Esophagus squamous epithelium (tissue), 5 donors: ENCODE results near the gene FARP2. TPM values are rescaled to one million over a fixed set of nuclear protein-coding genes. Genes with fewer than 3 reads are reported as not detected.
"Not testable (repeated sequence)": the region's sequence is repeated elsewhere in the genome, so short reads cannot be mapped to it uniquely, and the experiment has no call there.

Experiments
- DNase-seq: peaks from one replicate; lab custom pipeline; 2025; lab: John Stamatoyannopoulos, UW
- H3K27ac ChIP-seq, 4 donors: fragments of 200-600 bp; sonication (generic); one replicate each; pipeline ENCODE4 v1.5.1; 2016 to 2019; ENCODE audit warnings: mild to moderate bottlenecking in 1 of 4
- H3K27me3 ChIP-seq, 4 donors: fragments of 200-600 bp; sonication (generic); 1 replicate in 3 of 4; 2 replicates in 1 of 4; pipeline versions ENCODE4 v1.5.1 to v1.6.0; 2017 to 2021; ENCODE audit warnings: antibody characterized with exemption in 1 of 4
- H3K36me3 ChIP-seq, 3 donors: fragments of 200-600 bp; sonication (generic); one replicate each; pipeline ENCODE4 v1.5.1; 2016 to 2019
- H3K4me1 ChIP-seq, 3 donors: fragments of 200-600 bp; sonication (generic); one replicate each; pipeline ENCODE4 v1.5.1; 2017 to 2019
- H3K4me3 ChIP-seq, 4 donors: fragments of 200-600 bp; sonication (generic); 1 replicate in 3 of 4; 2 replicates in 1 of 4; pipeline ENCODE4 v1.5.1; 2016 to 2019; ENCODE audit warnings: mild to moderate bottlenecking in 2 of 4, moderate library complexity in 1 of 4
- H3K9me3 ChIP-seq, 3 donors: fragments of 200-600 bp; sonication (generic); one replicate each; pipeline ENCODE4 v1.5.1; 2016 to 2019
- CTCF ChIP-seq, 6 experiments: fragments of 450-650 bp in 4 of 6; fragments of 200-600 bp in 2 of 6; sonication (generic) in 2 of 6; IDR thresholded peaks; one replicate each; pipeline ENCODE4 v1.5.1; 2016 to 2019; ENCODE audit warnings: antibody characterized with exemption in 6 of 6, mild to moderate bottlenecking in 4 of 6, moderate library complexity in 4 of 6
- POLR2A ChIP-seq, 4 donors: fragments of 450-650 bp; IDR thresholded peaks; one replicate each; pipeline ENCODE4 v1.6.1; 2017; ENCODE audit warnings: antibody characterized with exemption in 4 of 4, mild to moderate bottlenecking in 4 of 4, moderate library complexity in 3 of 4
- WGBS, 2 donors: methylation state at CpG; one replicate each; pipeline ENCODE4 v1.1.5; 2018; 5-methylcytosine and 5-hydroxymethylcytosine counted together
- intact Hi-C: fragments of 100-400 bp; cut with DNase I; formaldehyde crosslinking; loops from one replicate; pipeline ENCODE4 v1.15.0; 2022
- total RNA-seq, 4 donors: library from RNA; depleted of rRNA; stranded (reverse); fragments of >200 nt; gene quantifications; one replicate each; pipeline ENCODE4 v1.1.0, GENCODE V29; 2016
- donor health status: DM: yes; HTN: yes; CAD: no.

FARP2 gene
- total RNA-seq, 4 donors from 2014 or later: 20.8 to 41.8 (median 37.1) TPM

DNA sequence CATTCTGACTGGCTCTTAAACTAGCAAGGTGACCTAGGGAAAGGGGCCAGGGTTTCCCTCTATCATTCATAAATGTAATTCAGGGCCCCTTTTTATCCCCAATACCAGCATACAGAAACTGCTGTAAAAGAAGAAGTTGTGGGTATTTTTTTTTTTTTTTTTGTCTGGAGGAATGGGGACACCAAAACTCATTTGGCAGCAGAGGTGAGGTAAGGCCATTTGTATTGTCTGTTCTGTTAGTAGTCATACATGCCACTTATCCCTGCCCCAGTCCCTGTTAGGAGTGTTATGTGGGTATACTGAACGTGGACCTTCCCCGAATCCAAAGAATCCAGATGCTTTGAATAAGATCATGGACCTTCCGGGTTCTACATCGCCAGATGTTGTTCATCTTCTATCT lies 38.7 kb upstream of the FARP2 start:
- no peak for DNase-seq

GRCh38 chr2:241318830-241319229 lies 37.3 kb upstream of the FARP2 start:
- DNase-seq, H3K36me3 ChIP-seq, intact Hi-C loops, H3K4me3 ChIP-seq, H3K27me3 ChIP-seq, H3K9me3 ChIP-seq, H3K27ac ChIP-seq: not testable (repeated sequence)
- H3K4me1 ChIP-seq: peaks cover 10 to 81% (median 52%) of the 10 kb centered on the region in 3 donors
- 84% methylated on average over 4 to 6 of the region's 6 CpGs for WGBS, 2 donors

More for the DNA sequence above, 38.7 kb upstream of the FARP2 start:
- Histone ChIP-seq H3K4me1 (peaks cover 12 to 81% (median 52%) of the 10 kb centered on the region in 3 donors), H3K36me3 (peaks cover 0 to 5% (median 0%) of the 10 kb centered on the region in 3 donors), H3K27me3 (no peaks in the 10 kb centered on the region), H3K9me3 (no peaks in the 10 kb centered on the region), H3K4me3 (peak overlapping the region in 3 of 4 donors; percentile 83 to 93 (median 87)), H3K27ac (peak overlapping the region; percentile 95 to 100 (median 100))
- 43 to 51% methylated on average over 3 to 4 of the region's 4 CpGs for WGBS, 2 donors
- intact Hi-C loops: no loop called here
- no peak for TF ChIP-seq POLR2A (IDR thresholded peaks at IDR 0.05)
- no peak for TF ChIP-seq CTCF (IDR thresholded peaks at IDR 0.05)

GRCh38 chr2:241320394-241320793 lies 35.7 kb upstream of the FARP2 start:
- Histone ChIP-seq H3K27me3 (no peaks in the 10 kb centered on the region), H3K36me3 (peaks cover 0 to 18% (median 0%) of the 10 kb centered on the region in 3 donors), H3K9me3 (no peaks in the 10 kb centered on the region), H3K27ac (no peak overlapping the region), H3K4me3 (no peak overlapping the region), H3K4me1 (peaks cover 10 to 89% (median 51%) of the 10 kb centered on the region in 3 donors)
- intact Hi-C loops: no loop called here
- DNase-seq: no peak
- TF ChIP-seq POLR2A (IDR thresholded peaks at IDR 0.05) (no peak), CTCF (IDR thresholded peaks at IDR 0.05) (no peak)
- WGBS, 2 donors: 95 to 96% methylated on average over 7 to 8 of the region's 8 CpGs

GRCh38 chr2:241321033-241321432 lies 35.1 kb upstream of the FARP2 start:
- DNase-seq: no peak
- TF ChIP-seq POLR2A (IDR thresholded peaks at IDR 0.05): no peak
- TF ChIP-seq CTCF (IDR thresholded peaks at IDR 0.05): no peak
- no peaks in the 10 kb centered on the region for H3K9me3 ChIP-seq
- intact Hi-C loops: no loop called here
- peaks cover 0 to 21% (median 0%) of the 10 kb centered on the region in 3 donors for H3K36me3 ChIP-seq
- peaks cover 10 to 89% (median 51%) of the 10 kb centered on the region in 3 donors for H3K4me1 ChIP-seq
- WGBS, 2 donors: 27 to 35% methylated on average over 1 of the region's 1 CpG
- no peak overlapping the region for H3K4me3 ChIP-seq
- no peak overlapping the region for H3K27ac ChIP-seq
- H3K27me3 ChIP-seq: no peaks in the 10 kb centered on the region

GRCh38 chr2:241321886-241322285 lies 34.2 kb upstream of the FARP2 start:
- no peaks in the 10 kb centered on the region for H3K27me3 ChIP-seq
- 15 to 54% methylated on average over 1 of the region's 1 CpG for WGBS, 2 donors
- H3K27ac ChIP-seq: peak overlapping the region in 1 of 4 donors; percentile 1
- no peak overlapping the region for H3K4me3 ChIP-seq
- no peaks in the 10 kb centered on the region for H3K9me3 ChIP-seq
- peaks cover 10 to 85% (median 51%) of the 10 kb centered on the region in 3 donors for H3K4me1 ChIP-seq
- no peak for DNase-seq
- TF ChIP-seq POLR2A (IDR thresholded peaks at IDR 0.05) (no peak), CTCF (IDR thresholded peaks at IDR 0.05) (no peak)
- intact Hi-C loops: no loop called here
- peaks cover 0 to 30% (median 0%) of the 10 kb centered on the region in 3 donors for H3K36me3 ChIP-seq
